ENCODE results near the gene CNN3.

CNN3 gene

GRCh38 chr1:94928293-94928939, 1.5 kb upstream of the CNN3 start:
- Histone ChIP-seq H3K9ac (ENCODE audit: low read depth, low read length) (no peak overlapping the region), H3K27me3 (ENCODE audit: control insufficient read depth, insufficient read depth, low read length) (no peaks in the 10 kb centered on the region), H3K36me3 (ENCODE audit: control insufficient read depth, insufficient read depth, low read length) (no peaks in the 10 kb centered on the region), H3K4me3 (ENCODE audit: low read depth, low read length) (peak overlapping the region; percentile 74), H3K9me3 (ENCODE audit: control insufficient read depth, insufficient read depth, low read length) (no peaks in the 10 kb centered on the region), H3K4me1 (ENCODE audit: control insufficient read depth, insufficient read depth, low read length) (peaks cover 16% of the 10 kb centered on the region)

GRCh38 chr1:94927405-94928175, 680 bp upstream of the CNN3 start:
- H3K9ac ChIP-seq (ENCODE audit: low read depth, low read length) = peak overlapping the region; percentile 61
- no peaks in the 10 kb centered on the region for H3K27me3 ChIP-seq (ENCODE audit: control insufficient read depth, insufficient read depth, low read length)

GRCh38 chr1:94926126-94926914, 590 bp downstream of the CNN3 start:
- Histone ChIP-seq H3K27me3 (ENCODE audit: control insufficient read depth, insufficient read depth, low read length) (no peaks in the 10 kb centered on the region), H3K9me3 (ENCODE audit: control insufficient read depth, insufficient read depth, low read length) (no peaks in the 10 kb centered on the region), H3K9ac (ENCODE audit: low read depth, low read length) (peak overlapping the region; percentile 90), H3K36me3 (ENCODE audit: control insufficient read depth, insufficient read depth, low read length) (no peaks in the 10 kb centered on the region), H3K4me3 (ENCODE audit: low read depth, low read length) (peak overlapping the region; percentile 95), H3K4me1 (ENCODE audit: control insufficient read depth, insufficient read depth, low read length) (peaks cover 21% of the 10 kb centered on the region)

More at GRCh38 chr1:94927405-94928175, 680 bp upstream of the CNN3 start:
- Histone ChIP-seq H3K36me3 (ENCODE audit: control insufficient read depth, insufficient read depth, low read length) (no peaks in the 10 kb centered on the region), H3K4me1 (ENCODE audit: control insufficient read depth, insufficient read depth, low read length) (peaks cover 21% of the 10 kb centered on the region), H3K4me3 (ENCODE audit: low read depth, low read length) (peak overlapping the region; percentile 74), H3K9me3 (ENCODE audit: control insufficient read depth, insufficient read depth, low read length) (no peaks in the 10 kb centered on the region)

GRCh38 chr1:94925561-94926125, 1.3 kb downstream of the CNN3 start:
- no peaks in the 10 kb centered on the region for H3K27me3 ChIP-seq (ENCODE audit: control insufficient read depth, insufficient read depth, low read length)
- peak overlapping the region; percentile 95 for H3K4me3 ChIP-seq (ENCODE audit: low read depth, low read length)
- peak overlapping the region; percentile 90 for H3K9ac ChIP-seq (ENCODE audit: low read depth, low read length)
- H3K9me3 ChIP-seq (ENCODE audit: control insufficient read depth, insufficient read depth, low read length) = no peaks in the 10 kb centered on the region
- H3K36me3 ChIP-seq (ENCODE audit: control insufficient read depth, insufficient read depth, low read length) = no peaks in the 10 kb centered on the region
- H3K4me1 ChIP-seq (ENCODE audit: control insufficient read depth, insufficient read depth, low read length) = peaks cover 21% of the 10 kb centered on the region

GRCh38 chr1:94925004-94925403, 1.9 kb downstream of the CNN3 start:
- Histone ChIP-seq H3K4me1 (ENCODE audit: control insufficient read depth, insufficient read depth, low read length) (peaks cover 22% of the 10 kb centered on the region), H3K4me3 (ENCODE audit: low read depth, low read length) (peak overlapping the region; percentile 95), H3K9ac (ENCODE audit: low read depth, low read length) (peak overlapping the region; percentile 90), H3K36me3 (ENCODE audit: control insufficient read depth, insufficient read depth, low read length) (no peaks in the 10 kb centered on the region), H3K9me3 (ENCODE audit: control insufficient read depth, insufficient read depth, low read length) (no peaks in the 10 kb centered on the region), H3K27me3 (ENCODE audit: control insufficient read depth, insufficient read depth, low read length) (no peaks in the 10 kb centered on the region)

GRCh38 chr1:94922761-94923331, 4.1 kb downstream of the CNN3 start:
- Histone ChIP-seq H3K27me3 (ENCODE audit: control insufficient read depth, insufficient read depth, low read length) (no peaks in the 10 kb centered on the region), H3K4me1 (ENCODE audit: control insufficient read depth, insufficient read depth, low read length) (peaks cover 19% of the 10 kb centered on the region), H3K9me3 (ENCODE audit: control insufficient read depth, insufficient read depth, low read length) (no peaks in the 10 kb centered on the region), H3K4me3 (ENCODE audit: low read depth, low read length) (no peak overlapping the region), H3K36me3 (ENCODE audit: control insufficient read depth, insufficient read depth, low read length) (no peaks in the 10 kb centered on the region), H3K9ac (ENCODE audit: low read depth, low read length) (no peak overlapping the region)

- Histone ChIP-seq H3K36me3 (ENCODE audit: control insufficient read depth, insufficient read depth, low read length) (no peaks in the 10 kb centered on the region), H3K9ac (ENCODE audit: low read depth, low read length) (no peak overlapping the region), H3K9me3 (ENCODE audit: control insufficient read depth, insufficient read depth, low read length) (no peaks in the 10 kb centered on the region), H3K4me1 (ENCODE audit: control insufficient read depth, insufficient read depth, low read length) (peaks cover 19% of the 10 kb centered on the region), H3K27me3 (ENCODE audit: control insufficient read depth, insufficient read depth, low read length) (no peaks in the 10 kb centered on the region), H3K4me3 (ENCODE audit: low read depth, low read length) (no peak overlapping the region)
These were observed 4.9 kb downstream of the CNN3 start for GRCh38 chr1:94921977-94922376.

- Histone ChIP-seq H3K9me3 (ENCODE audit: control insufficient read depth, insufficient read depth, low read length) (no peaks in the 10 kb centered on the region), H3K27me3 (ENCODE audit: control insufficient read depth, insufficient read depth, low read length) (no peaks in the 10 kb centered on the region), H3K36me3 (ENCODE audit: control insufficient read depth, insufficient read depth, low read length) (no peaks in the 10 kb centered on the region), H3K4me1 (ENCODE audit: control insufficient read depth, insufficient read depth, low read length) (peaks cover 19% of the 10 kb centered on the region), H3K4me3 (ENCODE audit: low read depth, low read length) (no peak overlapping the region), H3K9ac (ENCODE audit: low read depth, low read length) (no peak overlapping the region)
These were observed 6.8 kb downstream of the CNN3 start for GRCh38 chr1:94920061-94920460.

- H3K36me3 ChIP-seq (ENCODE audit: control insufficient read depth, insufficient read depth, low read length) = no peaks in the 10 kb centered on the region
- no peak overlapping the region for H3K9ac ChIP-seq (ENCODE audit: low read depth, low read length)
- no peaks in the 10 kb centered on the region for H3K9me3 ChIP-seq (ENCODE audit: control insufficient read depth, insufficient read depth, low read length)
- H3K4me3 ChIP-seq (ENCODE audit: low read depth, low read length) = no peak overlapping the region
- H3K27me3 ChIP-seq (ENCODE audit: control insufficient read depth, insufficient read depth, low read length) = no peaks in the 10 kb centered on the region
- peaks cover 13% of the 10 kb centered on the region for H3K4me1 ChIP-seq (ENCODE audit: control insufficient read depth, insufficient read depth, low read length)
These were observed 7.5 kb downstream of the CNN3 start for GRCh38 chr1:94919241-94920030.

- Histone ChIP-seq H3K36me3 (ENCODE audit: control insufficient read depth, insufficient read depth, low read length) (no peaks in the 10 kb centered on the region), H3K27me3 (ENCODE audit: control insufficient read depth, insufficient read depth, low read length) (no peaks in the 10 kb centered on the region), H3K4me3 (ENCODE audit: low read depth, low read length) (no peak overlapping the region), H3K9me3 (ENCODE audit: control insufficient read depth, insufficient read depth, low read length) (no peaks in the 10 kb centered on the region), H3K4me1 (ENCODE audit: control insufficient read depth, insufficient read depth, low read length) (peaks cover 16% of the 10 kb centered on the region), H3K9ac (ENCODE audit: low read depth, low read length) (no peak overlapping the region)
These were observed 9.7 kb downstream of the CNN3 start for GRCh38 chr1:94917251-94917650.

Measured in iPS-15b (cell line).